ENCODE results near the gene MPPED2. TPM values are rescaled to one million over a fixed set of nuclear protein-coding genes. Genes with fewer than 3 reads are reported as not detected.

MPPED2 gene
- total RNA-seq, 1 experiment from 2014 or later: 4.7 TPM

DNA sequence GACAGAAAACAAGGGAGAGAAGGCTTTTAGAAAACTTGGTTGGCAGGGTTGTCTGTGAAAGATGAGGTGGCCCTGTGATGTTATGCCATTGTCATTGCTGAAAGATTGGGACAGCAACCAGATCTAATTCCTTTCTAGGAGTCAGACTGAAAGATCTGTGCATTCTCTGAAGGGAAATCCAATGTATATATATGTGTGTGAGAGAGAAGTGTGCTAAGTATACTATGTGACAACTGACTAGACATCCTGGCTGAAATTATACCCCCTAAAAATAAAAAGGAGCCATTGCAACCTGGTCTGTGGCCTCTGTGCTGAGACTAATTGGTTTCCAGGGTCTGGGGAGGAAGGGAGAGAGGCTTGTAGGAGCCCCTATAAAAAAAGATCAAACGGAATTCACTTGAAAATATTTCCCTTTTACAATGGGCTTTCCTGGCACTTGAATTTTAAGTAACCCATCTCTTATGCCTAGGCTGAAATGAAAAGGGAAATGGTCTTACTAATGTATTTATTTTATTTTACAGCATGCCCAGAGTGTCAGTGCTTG, 1.2 kb upstream of the MPPED2 start:
- no peak overlapping the region for H4K5ac ChIP-seq (ENCODE audit: insufficient read length, low read depth, low read length)
- H2BK15ac ChIP-seq (ENCODE audit: low read depth, low read length): no peak overlapping the region
- no peak overlapping the region for H4K8ac ChIP-seq (replicated peaks; ENCODE audit: insufficient read length, low read depth, low read length)
- H3K14ac ChIP-seq (ENCODE audit: insufficient read depth, low read length): no peak overlapping the region
- no peak overlapping the region for H2BK20ac ChIP-seq (ENCODE audit: low read depth, low read length, poor library complexity, severe bottlenecking)
- H3K23me2 ChIP-seq (ENCODE audit: insufficient read length, low read depth, low read length, poor library complexity, severe bottlenecking): peaks cover 21% of the 10 kb centered on the region
- H3K27ac ChIP-seq (ENCODE audit: insufficient read length, low read depth, low read length): no peak overlapping the region
- H2BK5ac ChIP-seq (ENCODE audit: insufficient read length, low read length): no peak overlapping the region
- Mint-ChIP-seq H3K4me3 (peak overlapping the region; percentile 55 to 82), H3K9me3 (no peaks in the 10 kb centered on the region; a peak in 1 of 5 replicates), H3K36me3 (ENCODE audit: insufficient read depth in 1 of 3, low read depth in 3 of 3) (no peaks in the 10 kb centered on the region; a peak in 1 of 7 replicates), H3K27ac (no peak overlapping the region), H3K4me1 (peaks cover 25 to 27% of the 10 kb centered on the region in 2 experiments), H3K27me3 (ENCODE audit: low read depth) (peaks cover 51% of the 10 kb centered on the region)
- H3K9ac ChIP-seq (ENCODE audit: extremely low read depth, insufficient read length, low read length): no peak overlapping the region
- H4K20me1 ChIP-seq (ENCODE audit: control insufficient read depth, insufficient read depth, insufficient read length): no peaks in the 10 kb centered on the region
- H2AFZ ChIP-seq (ENCODE audit: low read length): no peak overlapping the region
- H3K56ac ChIP-seq (ENCODE audit: insufficient read length, low read depth, low read length): no peak overlapping the region
- H3K79me2 ChIP-seq (ENCODE audit: insufficient read depth, low read length): 0 out of 2 replicates have a peak, but pooled peaks cover 2% of the 10 kb centered on the region
- TF ChIP-seq, protein P1, sequence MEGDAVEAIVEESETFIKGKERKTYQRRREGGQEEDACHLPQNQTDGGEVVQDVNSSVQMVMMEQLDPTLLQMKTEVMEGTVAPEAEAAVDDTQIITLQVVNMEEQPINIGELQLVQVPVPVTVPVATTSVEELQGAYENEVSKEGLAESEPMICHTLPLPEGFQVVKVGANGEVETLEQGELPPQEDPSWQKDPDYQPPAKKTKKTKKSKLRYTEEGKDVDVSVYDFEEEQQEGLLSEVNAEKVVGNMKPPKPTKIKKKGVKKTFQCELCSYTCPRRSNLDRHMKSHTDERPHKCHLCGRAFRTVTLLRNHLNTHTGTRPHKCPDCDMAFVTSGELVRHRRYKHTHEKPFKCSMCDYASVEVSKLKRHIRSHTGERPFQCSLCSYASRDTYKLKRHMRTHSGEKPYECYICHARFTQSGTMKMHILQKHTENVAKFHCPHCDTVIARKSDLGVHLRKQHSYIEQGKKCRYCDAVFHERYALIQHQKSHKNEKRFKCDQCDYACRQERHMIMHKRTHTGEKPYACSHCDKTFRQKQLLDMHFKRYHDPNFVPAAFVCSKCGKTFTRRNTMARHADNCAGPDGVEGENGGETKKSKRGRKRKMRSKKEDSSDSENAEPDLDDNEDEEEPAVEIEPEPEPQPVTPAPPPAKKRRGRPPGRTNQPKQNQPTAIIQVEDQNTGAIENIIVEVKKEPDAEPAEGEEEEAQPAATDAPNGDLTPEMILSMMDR (conservative IDR thresholded peaks at IDR 0.05): no peak
- H3K27me3 ChIP-seq (ENCODE audit: insufficient read depth, low read length): peaks cover 7% of the 10 kb centered on the region; the same call in 1 of the 2 replicates
- H3K23ac ChIP-seq (ENCODE audit: insufficient read length, low read depth, low read length): no peak overlapping the region
- peaks cover 4% of the 10 kb centered on the region; the same call in 1 of the 2 replicates for H3K4me1 ChIP-seq (ENCODE audit: insufficient read depth, low read length)
- no peaks in the 10 kb centered on the region for H3K79me1 ChIP-seq (ENCODE audit: insufficient read depth, low read depth, low read length, poor library complexity, severe bottlenecking)
- H3K9me3 ChIP-seq (ENCODE audit: control insufficient read depth, low read depth, low read length): no peaks in the 10 kb centered on the region
- H2AK5ac ChIP-seq (ENCODE audit: insufficient read length, low read length): no peak overlapping the region
- no peak overlapping the region for H3K18ac ChIP-seq (ENCODE audit: insufficient read length, low read depth, low read length)
- H2BK120ac ChIP-seq (ENCODE audit: low read depth, low read length, poor library complexity, severe bottlenecking): no peak overlapping the region
- H3T11ph ChIP-seq (ENCODE audit: low read length): no peak overlapping the region
- H3K4me2 ChIP-seq (ENCODE audit: insufficient read depth, insufficient read length, low read length): no peak overlapping the region
- no peak for DNase-seq
- no peak overlapping the region for H3K4ac ChIP-seq (ENCODE audit: low read depth, low read length)
- no peak overlapping the region for H4K91ac ChIP-seq (ENCODE audit: insufficient read length, low read depth, low read length)
- no peak overlapping the region for H2BK12ac ChIP-seq (ENCODE audit: insufficient read length, low read depth, low read length)
- no CpG with 5 or more reads among the region's 1 CpG for WGBS (ENCODE audit: extremely low coverage, insufficient read length, low lambda C conversion rate)

All from H9 (cell line).